Osteocyte (in vitro differentiated cells): ENCODE data around the gene C1orf105. TPM values are rescaled to one million over a fixed set of nuclear protein-coding genes. Genes with fewer than 3 reads are reported as not detected.

Source experiments
- DNase-seq: peaks from one replicate; pipeline ENCODE4 v3.0.0; 2021; ENCODE audit warnings: mixed read lengths; ENCODE audit not compliant: unreplicated experiment; ENCODE audit errors: extremely low spot score
- H3K27ac Mint-ChIP-seq: one replicate; pipeline ENCODE4 v1.8.0; 2021; ENCODE audit warnings: mild to moderate bottlenecking, mixed read lengths; ENCODE audit not compliant: unreplicated experiment
- H3K27me3 Mint-ChIP-seq: one replicate; pipeline ENCODE4 v1.8.0; 2021; ENCODE audit warnings: mixed read lengths; ENCODE audit not compliant: unreplicated experiment
- H3K36me3 Mint-ChIP-seq: one replicate; pipeline ENCODE4 v1.8.0; 2021; ENCODE audit warnings: mixed read lengths; ENCODE audit not compliant: unreplicated experiment
- H3K4me1 Mint-ChIP-seq: one replicate; pipeline ENCODE4 v1.8.0; 2021; ENCODE audit warnings: mixed read lengths; ENCODE audit not compliant: unreplicated experiment
- H3K4me3 Mint-ChIP-seq: one replicate; pipeline ENCODE4 v1.8.0; 2021; ENCODE audit warnings: mild to moderate bottlenecking, moderate library complexity, mixed read lengths; ENCODE audit not compliant: unreplicated experiment
- H3K9me3 Mint-ChIP-seq: one replicate; pipeline ENCODE4 v1.8.0; 2021; ENCODE audit warnings: mixed read lengths; ENCODE audit not compliant: unreplicated experiment
- total RNA-seq: library from RNA; stranded (reverse); gene quantifications from 2 replicates; pipeline ENCODE4 v1.2.1, GENCODE V29; 2021
- TF ChIP-seq, protein P1 (sequence below): fragments of 200-600 bp; sonication (generic); IDR thresholded peaks from 2 replicates; pipeline ENCODE4 v1.5.0; 2021; ENCODE audit warnings: antibody characterized with exemption, mild to moderate bottlenecking, moderate library complexity

Gene C1orf105
- total RNA-seq, 1 donor from 2014 or later, result not detected

DNA sequence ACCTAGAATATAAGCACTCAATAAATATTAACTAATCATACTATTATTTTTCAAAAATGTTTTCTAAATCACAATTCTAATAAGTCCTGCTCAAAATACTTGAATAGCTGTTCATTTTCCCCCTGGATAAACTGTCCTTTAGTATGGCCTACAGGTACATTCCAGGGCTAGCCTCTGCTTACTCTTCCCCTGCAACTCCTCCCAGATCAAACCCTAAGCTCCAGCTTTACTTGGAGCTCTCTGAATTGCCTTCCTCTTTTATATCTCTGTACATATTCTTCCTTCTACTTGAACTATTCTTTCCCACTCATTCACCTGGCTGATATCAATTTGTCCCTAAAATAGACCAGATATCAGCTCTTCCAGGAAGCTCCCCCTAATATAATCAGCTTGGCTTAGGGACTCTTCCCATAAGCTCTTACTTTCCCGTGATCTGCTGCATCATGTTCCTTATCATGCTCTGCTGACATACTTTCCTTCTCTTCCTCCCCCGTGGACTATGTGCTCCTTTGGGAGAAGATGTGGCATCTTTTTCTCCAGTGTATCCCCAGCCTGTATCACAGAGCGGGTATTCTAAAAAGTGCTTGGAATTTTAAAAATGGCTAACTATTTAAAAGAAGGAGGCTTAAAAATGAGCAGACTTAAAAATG lies 66.4 kb downstream of the C1orf105 start:
- Mint-ChIP-seq H3K9me3 (no peaks in the 10 kb centered on the region), H3K27ac (no peak overlapping the region), H3K4me3 (no peak overlapping the region), H3K36me3 (peaks cover 2% of the 10 kb centered on the region), H3K27me3 (peaks cover 46% of the 10 kb centered on the region), H3K4me1 (no peaks in the 10 kb centered on the region)
- DNase-seq, result no peak
- TF ChIP-seq, protein P1, sequence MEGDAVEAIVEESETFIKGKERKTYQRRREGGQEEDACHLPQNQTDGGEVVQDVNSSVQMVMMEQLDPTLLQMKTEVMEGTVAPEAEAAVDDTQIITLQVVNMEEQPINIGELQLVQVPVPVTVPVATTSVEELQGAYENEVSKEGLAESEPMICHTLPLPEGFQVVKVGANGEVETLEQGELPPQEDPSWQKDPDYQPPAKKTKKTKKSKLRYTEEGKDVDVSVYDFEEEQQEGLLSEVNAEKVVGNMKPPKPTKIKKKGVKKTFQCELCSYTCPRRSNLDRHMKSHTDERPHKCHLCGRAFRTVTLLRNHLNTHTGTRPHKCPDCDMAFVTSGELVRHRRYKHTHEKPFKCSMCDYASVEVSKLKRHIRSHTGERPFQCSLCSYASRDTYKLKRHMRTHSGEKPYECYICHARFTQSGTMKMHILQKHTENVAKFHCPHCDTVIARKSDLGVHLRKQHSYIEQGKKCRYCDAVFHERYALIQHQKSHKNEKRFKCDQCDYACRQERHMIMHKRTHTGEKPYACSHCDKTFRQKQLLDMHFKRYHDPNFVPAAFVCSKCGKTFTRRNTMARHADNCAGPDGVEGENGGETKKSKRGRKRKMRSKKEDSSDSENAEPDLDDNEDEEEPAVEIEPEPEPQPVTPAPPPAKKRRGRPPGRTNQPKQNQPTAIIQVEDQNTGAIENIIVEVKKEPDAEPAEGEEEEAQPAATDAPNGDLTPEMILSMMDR, result no peak

DNA sequence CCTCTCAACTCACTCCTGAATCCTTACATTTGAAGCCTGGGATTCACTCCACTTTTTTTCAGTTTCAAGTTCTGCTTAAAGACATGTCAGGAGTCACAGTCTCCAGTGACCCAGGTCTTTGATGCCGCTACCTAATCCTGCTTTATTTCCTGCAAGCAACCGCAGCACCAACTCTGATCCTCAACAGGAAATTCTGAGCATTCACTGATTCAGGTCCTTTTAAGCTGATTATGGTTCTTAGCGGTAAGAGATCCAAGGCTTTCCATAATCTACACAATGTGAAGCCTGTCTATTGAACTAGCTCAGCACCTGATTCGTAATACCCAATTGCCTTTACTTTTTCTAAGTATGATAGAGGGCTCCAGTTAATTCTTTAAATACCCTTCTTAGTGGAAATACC lies 67.1 kb downstream of the C1orf105 start:
- DNase-seq, result no peak
- Mint-ChIP-seq H3K27ac (no peak overlapping the region), H3K27me3 (peaks cover 44% of the 10 kb centered on the region), H3K9me3 (no peaks in the 10 kb centered on the region), H3K36me3 (peaks cover 2% of the 10 kb centered on the region), H3K4me1 (no peaks in the 10 kb centered on the region), H3K4me3 (no peak overlapping the region)
- TF ChIP-seq, protein P1, result no peak

DNA sequence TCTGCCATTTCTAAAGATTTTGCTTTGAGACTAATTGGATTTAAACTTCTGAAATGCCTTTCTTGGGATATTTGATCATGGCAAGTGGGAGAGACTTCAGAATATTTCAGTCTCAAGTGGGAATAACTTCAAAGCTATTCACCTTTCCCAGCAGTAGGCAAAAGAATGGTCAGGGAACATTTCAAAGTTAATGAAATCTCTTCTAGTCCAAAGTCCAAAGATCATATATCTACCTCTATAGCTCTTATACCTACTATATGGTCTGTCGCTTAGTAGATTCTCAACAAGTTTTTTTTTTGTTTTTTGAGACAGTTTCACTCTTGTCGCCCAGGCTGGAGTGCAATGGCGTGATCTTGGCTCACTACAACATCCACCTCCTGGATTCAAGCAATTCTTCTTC lies 67.9 kb downstream of the C1orf105 start:
- H3K9me3 Mint-ChIP-seq, result no peaks in the 10 kb centered on the region
- no peak for DNase-seq
- no peak overlapping the region for H3K4me3 Mint-ChIP-seq
- no peak overlapping the region for H3K27ac Mint-ChIP-seq
- H3K4me1 Mint-ChIP-seq, result no peaks in the 10 kb centered on the region
- peaks cover 2% of the 10 kb centered on the region for H3K36me3 Mint-ChIP-seq
- peaks cover 41% of the 10 kb centered on the region for H3K27me3 Mint-ChIP-seq
- TF ChIP-seq, protein P1, result no peak

DNA sequence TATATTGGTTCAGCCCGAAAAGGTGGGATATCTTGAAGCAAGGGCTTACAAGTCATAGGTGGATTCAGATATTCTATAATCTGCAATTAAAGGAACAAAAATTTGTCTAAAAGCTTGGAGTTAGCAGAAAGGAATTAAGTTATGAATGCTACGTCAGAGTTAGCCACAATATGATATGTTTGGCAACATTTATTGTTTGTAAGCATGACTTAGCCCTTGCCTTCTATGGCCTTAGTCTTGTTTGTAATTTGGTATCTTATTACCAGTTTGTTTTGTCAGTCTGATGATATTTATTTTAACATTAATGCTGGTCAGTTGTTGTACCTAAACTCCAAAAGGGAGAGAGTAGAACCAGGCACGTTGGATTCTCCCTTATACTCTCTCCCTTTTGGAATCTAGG lies 69.4 kb downstream of the C1orf105 start:
- TF ChIP-seq, protein P1, result no peak
- no peaks in the 10 kb centered on the region for H3K9me3 Mint-ChIP-seq
- H3K36me3 Mint-ChIP-seq, result peaks cover 2% of the 10 kb centered on the region
- peaks cover 29% of the 10 kb centered on the region for H3K27me3 Mint-ChIP-seq
- DNase-seq, result no peak
- no peak overlapping the region for H3K27ac Mint-ChIP-seq
- H3K4me1 Mint-ChIP-seq, result no peaks in the 10 kb centered on the region
- no peak overlapping the region for H3K4me3 Mint-ChIP-seq

DNA sequence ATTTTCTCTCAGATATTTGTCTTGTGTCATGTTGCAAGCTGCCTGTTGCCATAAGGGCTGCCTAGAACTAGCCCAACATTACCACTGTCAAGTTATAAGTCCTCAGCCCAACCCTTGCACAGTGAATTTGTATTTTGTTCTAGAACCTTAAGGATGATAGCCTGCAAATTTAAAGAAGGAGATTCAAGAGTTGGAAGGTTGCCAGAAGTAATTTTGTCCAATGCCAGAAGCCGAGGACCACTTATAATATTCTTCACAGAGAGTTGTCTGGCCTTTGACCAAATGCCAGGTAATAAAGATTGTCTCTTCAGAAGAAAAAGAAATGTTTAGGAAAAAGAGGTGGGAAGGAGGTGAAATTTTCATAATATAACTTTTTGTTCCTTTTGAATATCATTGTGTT lies 71.9 kb downstream of the C1orf105 start:
- Mint-ChIP-seq H3K36me3 (peaks cover 2% of the 10 kb centered on the region), H3K27ac (no peak overlapping the region), H3K4me3 (no peak overlapping the region), H3K27me3 (peaks cover 14% of the 10 kb centered on the region), H3K9me3 (no peaks in the 10 kb centered on the region), H3K4me1 (peaks cover 18% of the 10 kb centered on the region)
- DNase-seq, result no peak
- TF ChIP-seq, protein P1, result no peak
